Osteocyte (in vitro differentiated cells): ENCODE measurements around the gene TGM2. TPM values are rescaled to one million over a fixed set of nuclear protein-coding genes. Genes with fewer than 3 reads are reported as not detected.

Experiments used
- DNase-seq: peaks from one replicate; pipeline ENCODE4 v3.0.0; 2021; ENCODE audit warnings: mixed read lengths; ENCODE audit not compliant: unreplicated experiment; ENCODE audit errors: extremely low spot score
- H3K27ac Mint-ChIP-seq: one replicate; pipeline ENCODE4 v1.8.0; 2021; ENCODE audit warnings: mild to moderate bottlenecking, mixed read lengths; ENCODE audit not compliant: unreplicated experiment
- H3K27me3 Mint-ChIP-seq: one replicate; pipeline ENCODE4 v1.8.0; 2021; ENCODE audit warnings: mixed read lengths; ENCODE audit not compliant: unreplicated experiment
- H3K36me3 Mint-ChIP-seq: one replicate; pipeline ENCODE4 v1.8.0; 2021; ENCODE audit warnings: mixed read lengths; ENCODE audit not compliant: unreplicated experiment
- H3K4me1 Mint-ChIP-seq: one replicate; pipeline ENCODE4 v1.8.0; 2021; ENCODE audit warnings: mixed read lengths; ENCODE audit not compliant: unreplicated experiment
- H3K4me3 Mint-ChIP-seq: one replicate; pipeline ENCODE4 v1.8.0; 2021; ENCODE audit warnings: mild to moderate bottlenecking, moderate library complexity, mixed read lengths; ENCODE audit not compliant: unreplicated experiment
- H3K9me3 Mint-ChIP-seq: one replicate; pipeline ENCODE4 v1.8.0; 2021; ENCODE audit warnings: mixed read lengths; ENCODE audit not compliant: unreplicated experiment
- CTCF ChIP-seq: fragments of 200-600 bp; sonication (generic); IDR thresholded peaks from 2 replicates; pipeline ENCODE4 v1.5.0; 2021; ENCODE audit warnings: antibody characterized with exemption, mild to moderate bottlenecking, moderate library complexity
- total RNA-seq: library from RNA; stranded (reverse); gene quantifications from 2 replicates; pipeline ENCODE4 v1.2.1, GENCODE V29; 2021

The TGM2 gene
- total RNA-seq, 1 donor from 2014 or later = 29.2 TPM

- H3K27ac Mint-ChIP-seq = no peak overlapping the region
- no peak for DNase-seq
- H3K4me3 Mint-ChIP-seq = no peak overlapping the region
- H3K4me1 Mint-ChIP-seq = peaks cover 37% of the 10 kb centered on the region
- no peak for TF ChIP-seq CTCF
- no peaks in the 10 kb centered on the region for H3K27me3 Mint-ChIP-seq
- H3K36me3 Mint-ChIP-seq = no peaks in the 10 kb centered on the region
- no peaks in the 10 kb centered on the region for H3K9me3 Mint-ChIP-seq
Measured at GRCh38 chr20:38162878-38163875, 1.9 kb downstream of the TGM2 start.

GRCh38 chr20:38162149-38162548 is 2.9 kb downstream of the TGM2 start:
- H3K9me3 Mint-ChIP-seq = no peaks in the 10 kb centered on the region
- TF ChIP-seq CTCF = no peak
- no peak for DNase-seq
- no peak overlapping the region for H3K27ac Mint-ChIP-seq
- peaks cover 35% of the 10 kb centered on the region for H3K4me1 Mint-ChIP-seq
- no peaks in the 10 kb centered on the region for H3K36me3 Mint-ChIP-seq
- H3K4me3 Mint-ChIP-seq = no peak overlapping the region
- H3K27me3 Mint-ChIP-seq = no peaks in the 10 kb centered on the region

- Mint-ChIP-seq H3K9me3 (no peaks in the 10 kb centered on the region), H3K36me3 (no peaks in the 10 kb centered on the region), H3K27ac (no peak overlapping the region), H3K4me1 (peaks cover 32% of the 10 kb centered on the region), H3K4me3 (no peak overlapping the region), H3K27me3 (no peaks in the 10 kb centered on the region)
- TF ChIP-seq CTCF = no peak
- DNase-seq = no peak
Measured at GRCh38 chr20:38161412-38161774, 3.7 kb downstream of the TGM2 start.

- no peak for DNase-seq
- Mint-ChIP-seq H3K4me3 (no peak overlapping the region), H3K36me3 (no peaks in the 10 kb centered on the region), H3K27ac (no peak overlapping the region), H3K9me3 (no peaks in the 10 kb centered on the region), H3K4me1 (peaks cover 21% of the 10 kb centered on the region), H3K27me3 (no peaks in the 10 kb centered on the region)
- TF ChIP-seq CTCF = no peak
Measured at GRCh38 chr20:38159957-38160756, 4.9 kb downstream of the TGM2 start.

- no peak for DNase-seq
- H3K9me3 Mint-ChIP-seq = no peaks in the 10 kb centered on the region
- peaks cover 21% of the 10 kb centered on the region for H3K4me1 Mint-ChIP-seq
- no peak overlapping the region for H3K4me3 Mint-ChIP-seq
- no peak overlapping the region for H3K27ac Mint-ChIP-seq
- H3K27me3 Mint-ChIP-seq = no peaks in the 10 kb centered on the region
- no peaks in the 10 kb centered on the region for H3K36me3 Mint-ChIP-seq
- no peak for TF ChIP-seq CTCF
Measured at GRCh38 chr20:38159566-38159956, 5.5 kb downstream of the TGM2 start.
